Astrocyte (in vitro differentiated cells and primary cell): Measurements from ENCODE around the gene WDR75. TPM values are rescaled to one million over a fixed set of nuclear protein-coding genes. Genes with fewer than 3 reads are reported as not detected.

Experiments
- DNase-seq: peaks from one replicate; pipeline ENCODE4 v3.0.0-alpha.2; 2010; ENCODE audit warnings: low read depth
- FAIRE-seq: peaks from 2 replicates; lab custom pipeline; 2011; peaks lifted over from hg19 to GRCh38; lab: Jason Lieb, UNC
- H2AFZ ChIP-seq: 2 replicates; pipeline ENCODE4 v1.6.0; 2012; ENCODE audit warnings: low read depth, low read length, inconsistent platforms
- H3K27ac ChIP-seq: 2 replicates; pipeline ENCODE4 v1.5.1; 2011; ENCODE audit warnings: low read depth, low read length, inconsistent platforms
- H3K27me3 ChIP-seq: 2 replicates; pipeline ENCODE4 v1.6.0; 2011; ENCODE audit warnings: low read length, inconsistent platforms; ENCODE audit not compliant: insufficient read depth
- H3K36me3 ChIP-seq: 2 replicates; pipeline ENCODE4 v1.5.1; 2011; ENCODE audit warnings: low read length, inconsistent platforms; ENCODE audit not compliant: insufficient read depth
- H3K4me1 ChIP-seq: 2 replicates; pipeline ENCODE4 v1.5.1; 2011; ENCODE audit warnings: low read length, inconsistent platforms; ENCODE audit not compliant: insufficient read depth
- H3K4me2 ChIP-seq: 2 replicates; pipeline ENCODE4 v1.6.0; 2012; ENCODE audit warnings: low read length, inconsistent platforms
- H3K4me3 ChIP-seq: 2 replicates; pipeline ENCODE4 v1.5.1; 2011; ENCODE audit warnings: low read depth, mild to moderate bottlenecking, low read length, inconsistent platforms; ENCODE audit not compliant: insufficient read depth
- H3K79me2 ChIP-seq: 2 replicates; pipeline ENCODE4 v1.6.0; 2012; ENCODE audit warnings: mild to moderate bottlenecking, low read length, inconsistent platforms; ENCODE audit not compliant: insufficient read depth
- H3K9ac ChIP-seq: 2 replicates; pipeline ENCODE4 v1.6.0; 2012; ENCODE audit warnings: mild to moderate bottlenecking, low read length, inconsistent platforms
- H3K9me3 ChIP-seq: 2 replicates; pipeline ENCODE4 v1.5.1; 2012; ENCODE audit warnings: low read depth, mild to moderate bottlenecking, low read length, inconsistent platforms; ENCODE audit not compliant: insufficient read depth
- H4K20me1 ChIP-seq: 2 replicates; pipeline ENCODE4 v1.6.0; 2012; ENCODE audit warnings: low read length, inconsistent platforms; ENCODE audit not compliant: insufficient read depth
- H3K27ac Mint-ChIP-seq: one replicate; pipeline ENCODE4 v1.8.0; 2021; ENCODE audit warnings: mild to moderate bottlenecking, mixed read lengths; ENCODE audit not compliant: unreplicated experiment
- H3K27me3 Mint-ChIP-seq: one replicate; pipeline ENCODE4 v1.8.0; 2021; ENCODE audit warnings: low read depth, mixed read lengths; ENCODE audit not compliant: unreplicated experiment
- H3K36me3 Mint-ChIP-seq: one replicate; pipeline ENCODE4 v1.8.0; 2021; ENCODE audit warnings: low read depth, mixed read lengths; ENCODE audit not compliant: unreplicated experiment
- H3K4me1 Mint-ChIP-seq: one replicate; pipeline ENCODE4 v1.8.0; 2021; ENCODE audit warnings: low read depth, mixed read lengths; ENCODE audit not compliant: unreplicated experiment
- H3K4me3 Mint-ChIP-seq: one replicate; pipeline ENCODE4 v1.8.0; 2021; ENCODE audit warnings: mild to moderate bottlenecking, moderate library complexity, mixed read lengths; ENCODE audit not compliant: unreplicated experiment
- H3K9me3 Mint-ChIP-seq: one replicate; pipeline ENCODE4 v1.8.0; 2021; ENCODE audit warnings: mild to moderate bottlenecking, mixed read lengths; ENCODE audit not compliant: unreplicated experiment
- CTCF ChIP-seq: IDR thresholded peaks from 2 replicates; pipeline ENCODE4 v1.5.1; 2011; ENCODE audit warnings: low read depth, mild to moderate bottlenecking, inconsistent platforms, low read length, moderate library complexity; ENCODE audit not compliant: insufficient read depth
- EZH2 ChIP-seq: IDR thresholded peaks from 2 replicates; pipeline ENCODE4 v1.6.1; 2012; ENCODE audit warnings: mild to moderate bottlenecking, low read length, inconsistent platforms; ENCODE audit not compliant: insufficient read depth
- total RNA-seq: library from RNA; stranded (reverse); gene quantifications from 2 replicates; pipeline ENCODE4 v1.2.1, GENCODE V29; 2021

The WDR75 gene
- total RNA-seq, 1 donor from 2014 or later: 38.9 TPM

GRCh38 chr2:189466656-189467055, 25.4 kb downstream of the WDR75 start:
- Mint-ChIP-seq H3K36me3 (peaks cover 2% of the 10 kb centered on the region), H3K9me3 (no peaks in the 10 kb centered on the region), H3K27ac (no peak overlapping the region), H3K4me3 (no peak overlapping the region), H3K4me1 (no peaks in the 10 kb centered on the region), H3K27me3 (no peaks in the 10 kb centered on the region)
- no peaks in the 10 kb centered on the region for H3K9me3 ChIP-seq
- no peak overlapping the region for H3K27ac ChIP-seq
- FAIRE-seq: no peak
- no peaks in the 10 kb centered on the region for H3K27me3 ChIP-seq
- H4K20me1 ChIP-seq: no peaks in the 10 kb centered on the region
- DNase-seq: no peak
- H3K4me3 ChIP-seq: no peak overlapping the region
- H2AFZ ChIP-seq: no peak overlapping the region
- H3K79me2 ChIP-seq: no peaks in the 10 kb centered on the region
- no peak overlapping the region for H3K9ac ChIP-seq
- no peak overlapping the region for H3K4me2 ChIP-seq
- H3K4me1 ChIP-seq: no peaks in the 10 kb centered on the region
- H3K36me3 ChIP-seq: peaks cover 71% of the 10 kb centered on the region
- TF ChIP-seq EZH2 (no peak), CTCF (peak; percentile 36)

- H4K20me1 ChIP-seq: no peaks in the 10 kb centered on the region
- peaks cover 75% of the 10 kb centered on the region for H3K36me3 ChIP-seq
- no peak overlapping the region for H3K4me2 ChIP-seq
- no peaks in the 10 kb centered on the region for H3K79me2 ChIP-seq
- Mint-ChIP-seq H3K4me3 (no peak overlapping the region), H3K36me3 (peaks cover 2% of the 10 kb centered on the region), H3K27me3 (no peaks in the 10 kb centered on the region), H3K4me1 (no peaks in the 10 kb centered on the region), H3K27ac (no peak overlapping the region), H3K9me3 (no peaks in the 10 kb centered on the region)
- DNase-seq (no peak), FAIRE-seq (no peak)
- H3K4me3 ChIP-seq: no peak overlapping the region
- H3K4me1 ChIP-seq: no peaks in the 10 kb centered on the region
- no peak overlapping the region for H2AFZ ChIP-seq
- TF ChIP-seq EZH2 (no peak), CTCF (no peak)
- H3K27me3 ChIP-seq: no peaks in the 10 kb centered on the region
- no peaks in the 10 kb centered on the region for H3K9me3 ChIP-seq
- no peak overlapping the region for H3K9ac ChIP-seq
- H3K27ac ChIP-seq: no peak overlapping the region
Measured at GRCh38 chr2:189467160-189467559, 25.9 kb downstream of the WDR75 start.

GRCh38 chr2:189467593-189467992, 26.3 kb downstream of the WDR75 start:
- H3K4me3 ChIP-seq: no peak overlapping the region
- H3K4me3 Mint-ChIP-seq: no peak overlapping the region
- no peak for TF ChIP-seq EZH2
- no peak for TF ChIP-seq CTCF
- no peaks in the 10 kb centered on the region for H3K4me1 ChIP-seq
- no peak overlapping the region for H3K9ac ChIP-seq
- peaks cover 73% of the 10 kb centered on the region for H3K36me3 ChIP-seq
- no peaks in the 10 kb centered on the region for H4K20me1 ChIP-seq
- no peaks in the 10 kb centered on the region for H3K79me2 ChIP-seq
- H3K36me3 Mint-ChIP-seq: peaks cover 4% of the 10 kb centered on the region
- no peak overlapping the region for H3K27ac ChIP-seq
- FAIRE-seq: no peak
- no peak overlapping the region for H2AFZ ChIP-seq
- H3K27me3 ChIP-seq: no peaks in the 10 kb centered on the region
- no peaks in the 10 kb centered on the region for H3K9me3 ChIP-seq
- no peak overlapping the region for H3K27ac Mint-ChIP-seq
- no peaks in the 10 kb centered on the region for H3K27me3 Mint-ChIP-seq
- H3K4me2 ChIP-seq: no peak overlapping the region
- H3K4me1 Mint-ChIP-seq: no peaks in the 10 kb centered on the region
- no peaks in the 10 kb centered on the region for H3K9me3 Mint-ChIP-seq
- no peak for DNase-seq
